Fibroblast of pulmonary artery (primary cell): ENCODE results near the gene ARHGAP19.
A peak's percentile ranks its signal among the peaks of the same experiment; 100 is the strongest.

Experiments
- DNase-seq: peaks from one replicate; pipeline ENCODE4 v3.0.0-alpha.2; 2010; ENCODE audit warnings: low read depth
- H3K4me3 ChIP-seq: replicated peaks from 2 replicates; pipeline ENCODE4 v1.5.1; 2011; ENCODE audit warnings: low read depth, mild to moderate bottlenecking, control low read depth, low read length, moderate library complexity
- TF ChIP-seq, protein P1 (sequence below): IDR thresholded peaks from 2 replicates; pipeline ENCODE4 v1.5.1; 2011; ENCODE audit warnings: mild to moderate bottlenecking, control low read depth, low read length, inconsistent platforms; ENCODE audit errors: missing control alignments

Gene ARHGAP19

DNA sequence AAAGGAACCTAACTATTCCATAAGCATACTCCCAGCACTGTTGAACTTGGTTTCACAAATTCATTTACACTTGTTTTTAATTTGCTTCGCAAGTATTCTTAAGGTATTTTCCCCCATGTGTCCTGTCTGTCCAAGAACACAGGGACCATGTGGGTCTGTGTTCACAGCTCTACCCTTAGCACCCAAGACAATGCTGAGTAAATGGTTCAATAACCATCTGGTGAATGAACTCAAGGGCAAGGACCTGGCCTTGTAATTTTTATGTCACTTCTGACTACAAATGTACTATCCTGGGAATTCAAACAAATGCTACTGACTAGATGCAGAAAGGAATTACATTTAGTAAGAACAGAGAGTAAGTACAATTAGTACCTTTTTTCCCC is 63.7 kb downstream of the ARHGAP19 start:
- TF ChIP-seq, protein P1, sequence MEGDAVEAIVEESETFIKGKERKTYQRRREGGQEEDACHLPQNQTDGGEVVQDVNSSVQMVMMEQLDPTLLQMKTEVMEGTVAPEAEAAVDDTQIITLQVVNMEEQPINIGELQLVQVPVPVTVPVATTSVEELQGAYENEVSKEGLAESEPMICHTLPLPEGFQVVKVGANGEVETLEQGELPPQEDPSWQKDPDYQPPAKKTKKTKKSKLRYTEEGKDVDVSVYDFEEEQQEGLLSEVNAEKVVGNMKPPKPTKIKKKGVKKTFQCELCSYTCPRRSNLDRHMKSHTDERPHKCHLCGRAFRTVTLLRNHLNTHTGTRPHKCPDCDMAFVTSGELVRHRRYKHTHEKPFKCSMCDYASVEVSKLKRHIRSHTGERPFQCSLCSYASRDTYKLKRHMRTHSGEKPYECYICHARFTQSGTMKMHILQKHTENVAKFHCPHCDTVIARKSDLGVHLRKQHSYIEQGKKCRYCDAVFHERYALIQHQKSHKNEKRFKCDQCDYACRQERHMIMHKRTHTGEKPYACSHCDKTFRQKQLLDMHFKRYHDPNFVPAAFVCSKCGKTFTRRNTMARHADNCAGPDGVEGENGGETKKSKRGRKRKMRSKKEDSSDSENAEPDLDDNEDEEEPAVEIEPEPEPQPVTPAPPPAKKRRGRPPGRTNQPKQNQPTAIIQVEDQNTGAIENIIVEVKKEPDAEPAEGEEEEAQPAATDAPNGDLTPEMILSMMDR = no peak
- H3K4me3 ChIP-seq = no peak overlapping the region
- no peak for DNase-seq

DNA sequence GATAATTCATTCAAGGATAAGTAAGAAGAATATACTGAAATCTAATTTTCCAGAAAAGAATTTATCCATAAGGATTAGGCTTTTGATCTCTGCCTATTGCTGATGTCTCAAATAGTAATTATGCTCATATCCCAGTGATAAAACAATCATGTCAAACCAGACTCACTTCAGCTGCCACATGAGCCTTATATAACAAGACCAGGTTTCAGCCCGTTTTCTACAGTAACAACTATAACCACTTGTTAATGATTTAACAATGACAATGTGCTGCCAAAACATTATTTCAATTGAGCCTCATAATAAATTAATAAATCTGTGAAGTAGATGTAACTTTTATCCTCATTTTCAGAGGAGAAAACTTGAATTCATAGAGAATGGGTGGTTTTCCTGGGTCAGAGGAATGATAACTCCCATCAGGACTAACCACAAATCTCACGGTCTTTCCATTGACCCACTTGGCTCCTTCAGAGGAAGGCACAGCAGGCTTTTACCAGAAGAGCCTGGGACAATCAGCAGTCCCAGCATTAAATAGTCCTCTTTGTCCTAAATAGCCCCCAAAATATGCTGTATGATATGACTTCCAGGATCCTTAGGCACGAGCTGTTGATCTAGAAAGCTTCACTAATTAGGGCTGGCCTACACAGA is 64.2 kb downstream of the ARHGAP19 start:
- DNase-seq = no peak
- no peak overlapping the region for H3K4me3 ChIP-seq
- TF ChIP-seq, protein P1 = no peak

DNA sequence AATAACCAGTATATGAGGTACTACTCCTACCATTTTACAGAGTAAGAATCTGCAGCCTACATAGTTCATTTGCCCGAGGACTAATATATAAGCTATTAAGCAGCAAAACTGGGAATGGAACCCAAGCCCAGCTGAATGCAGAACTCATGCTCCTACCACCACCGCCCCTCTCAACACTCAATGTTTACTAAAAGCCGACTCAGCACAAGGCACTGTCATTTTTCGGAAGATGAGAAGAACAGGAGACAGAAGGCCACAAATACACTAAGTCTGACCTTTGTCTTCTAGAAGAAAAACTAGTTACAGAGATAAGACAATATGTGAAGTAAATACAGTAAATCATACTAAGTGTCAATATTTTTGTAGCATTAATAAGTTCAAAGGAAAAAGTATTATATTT is 66.0 kb downstream of the ARHGAP19 start:
- TF ChIP-seq, protein P1 = no peak
- no peak overlapping the region for H3K4me3 ChIP-seq
- no peak for DNase-seq

DNA sequence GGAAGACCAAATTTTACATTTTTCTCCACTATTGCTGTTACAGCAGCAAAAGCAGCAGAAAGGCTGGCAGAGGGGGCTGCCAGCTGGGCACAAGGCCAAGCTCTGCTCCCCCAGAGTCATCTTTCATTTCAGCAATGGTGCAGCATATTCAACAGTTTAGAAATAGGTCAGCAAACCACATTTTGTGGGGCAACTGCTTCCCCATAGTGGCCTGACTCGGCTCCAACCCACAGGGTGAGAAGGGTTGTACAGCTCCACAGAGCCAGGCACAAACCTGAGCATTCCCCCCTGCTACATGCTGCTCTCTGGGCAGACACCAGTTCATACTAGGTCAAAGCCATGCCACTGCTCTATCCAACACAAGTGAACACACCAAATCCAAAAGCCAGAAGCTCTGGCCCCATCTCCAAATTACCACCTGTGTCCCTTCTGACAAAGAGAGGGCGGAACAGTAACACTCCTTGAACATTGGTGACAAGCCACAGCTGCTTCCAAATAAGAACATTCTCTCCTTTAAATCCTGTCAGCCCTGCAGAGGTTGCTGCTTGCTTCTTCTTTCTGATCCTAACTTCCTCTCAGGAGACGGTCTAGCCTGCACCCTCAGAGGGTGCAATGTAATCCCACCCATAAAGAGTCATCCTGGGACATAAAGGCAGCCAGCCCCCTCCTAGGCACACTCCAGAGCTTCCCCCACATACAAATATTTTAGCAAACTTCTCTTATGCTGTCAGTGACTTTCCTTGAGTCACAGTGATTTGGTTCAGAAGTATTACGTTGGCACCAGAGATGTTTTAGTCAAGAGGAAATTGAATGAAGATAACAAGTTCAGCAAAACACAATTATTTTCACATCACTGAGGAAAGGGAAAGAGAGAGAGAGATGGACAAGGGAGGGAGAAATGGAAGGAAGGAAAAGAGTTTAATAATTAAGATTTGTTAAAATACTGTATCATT is 67.7 kb downstream of the ARHGAP19 start:
- DNase-seq = peak; percentile 67
- TF ChIP-seq, protein P1 = no peak
- no peak overlapping the region for H3K4me3 ChIP-seq

DNA sequence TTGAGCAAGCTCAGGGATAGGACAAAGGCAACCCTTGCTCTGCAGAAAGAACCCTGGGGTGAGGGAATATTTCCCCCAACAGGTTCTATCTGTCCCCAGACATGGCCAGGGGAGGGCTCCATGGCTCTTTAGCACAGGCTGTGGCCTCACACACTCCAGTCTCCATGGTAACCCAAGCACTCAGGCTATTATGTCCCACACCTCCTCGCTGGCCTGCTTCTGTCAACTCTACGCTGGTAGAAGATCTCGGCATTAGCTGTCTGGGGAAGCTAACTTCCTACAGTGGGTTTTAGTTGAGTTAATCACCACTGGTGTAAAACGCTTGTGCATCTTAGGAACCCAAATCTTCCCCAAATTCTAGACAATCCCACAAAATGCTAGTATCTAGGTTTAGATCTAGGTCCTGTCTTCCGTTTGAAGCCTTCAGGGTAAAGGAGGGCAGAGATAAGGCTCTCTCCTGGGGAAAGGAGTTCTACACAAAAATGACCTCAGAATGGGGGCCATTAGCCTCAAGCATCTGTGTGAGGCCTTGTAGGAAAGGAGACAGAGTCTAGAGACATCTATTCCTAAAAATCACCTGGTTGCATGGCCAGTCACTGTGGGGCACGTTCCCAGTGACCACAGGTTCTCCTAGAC is 70.0 kb downstream of the ARHGAP19 start:
- H3K4me3 ChIP-seq = no peak overlapping the region
- DNase-seq = no peak
- TF ChIP-seq, protein P1 = no peak

DNA sequence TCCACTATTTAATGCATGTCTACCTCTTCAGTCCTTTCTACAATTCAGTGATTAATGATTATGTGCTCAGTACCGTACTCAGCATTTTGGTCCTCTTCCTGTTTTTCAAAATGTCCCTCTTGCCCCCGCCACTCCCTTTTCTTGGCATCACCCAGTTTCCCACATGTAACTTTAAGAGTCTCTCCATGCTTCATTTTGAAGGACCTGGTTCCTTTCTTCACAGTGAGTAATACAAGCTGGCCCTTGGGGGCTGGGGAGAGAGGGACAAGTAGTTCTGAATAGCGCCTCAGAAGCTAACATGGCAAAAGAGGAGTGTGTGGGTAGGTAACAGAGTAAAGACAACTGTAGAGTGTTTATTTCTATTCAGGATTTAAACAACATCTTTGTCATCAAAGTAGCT is 72.1 kb downstream of the ARHGAP19 start:
- H3K4me3 ChIP-seq = no peak overlapping the region
- TF ChIP-seq, protein P1 = no peak
- no peak for DNase-seq
